ENCODE results near the gene AMBP. TPM values are rescaled to one million over a fixed set of nuclear protein-coding genes. Genes with fewer than 3 reads are reported as not detected.
A peak's percentile ranks its signal among the peaks of the same experiment; 100 is the strongest.
"Not testable (repeated sequence)": the region's sequence is repeated elsewhere in the genome, so short reads cannot be mapped to it uniquely, and the experiment has no call there.

Gene AMBP
- total RNA-seq, 2 donors from 2014 or later, result not detected

GRCh38 chr9:114086009-114086408 lies 7.9 kb upstream of the AMBP start:
- no peak for DNase-seq (ENCODE audit: low spot score)
- Histone ChIP-seq H3K4me1 (no peaks in the 10 kb centered on the region), H3K9me3 (no peaks in the 10 kb centered on the region), H3K36me3 (no peaks in the 10 kb centered on the region), H3K4me3 (no peak overlapping the region), H3K27ac (no peak overlapping the region), H3K27me3 (no peaks in the 10 kb centered on the region)
- no peak for TF ChIP-seq CTCF (IDR thresholded peaks at IDR 0.05)

- TF ChIP-seq CTCF (IDR thresholded peaks at IDR 0.05), result no peak
- no peaks in the 10 kb centered on the region for H3K9me3 ChIP-seq
- H3K4me1 ChIP-seq, result no peaks in the 10 kb centered on the region
- no peak overlapping the region for H3K27ac ChIP-seq
- H3K4me3 ChIP-seq, result no peak overlapping the region
- H3K27me3 ChIP-seq, result no peaks in the 10 kb centered on the region
- no peaks in the 10 kb centered on the region for H3K36me3 ChIP-seq
- no peak for DNase-seq (ENCODE audit: low spot score)
Measured at GRCh38 chr9:114085387-114085789, 7.3 kb upstream of the AMBP start.

- Histone ChIP-seq H3K4me3 (no peak overlapping the region), H3K9me3 (no peaks in the 10 kb centered on the region), H3K27ac (no peak overlapping the region), H3K4me1 (no peaks in the 10 kb centered on the region), H3K36me3 (no peaks in the 10 kb centered on the region), H3K27me3 (no peaks in the 10 kb centered on the region)
- DNase-seq (ENCODE audit: low spot score), result no peak
- no peak for TF ChIP-seq CTCF (IDR thresholded peaks at IDR 0.05)
Measured at GRCh38 chr9:114084282-114085073, 6.4 kb upstream of the AMBP start.

- TF ChIP-seq CTCF (IDR thresholded peaks at IDR 0.05), result no peak
- no peaks in the 10 kb centered on the region for H3K27me3 ChIP-seq
- H3K4me3 ChIP-seq, result no peak overlapping the region
- DNase-seq (ENCODE audit: low spot score), result no peak
- no peaks in the 10 kb centered on the region for H3K4me1 ChIP-seq
- no peak overlapping the region for H3K27ac ChIP-seq
- H3K36me3 ChIP-seq, result no peaks in the 10 kb centered on the region
- H3K9me3 ChIP-seq, result no peaks in the 10 kb centered on the region
Measured at GRCh38 chr9:114083666-114084065, 5.6 kb upstream of the AMBP start.

GRCh38 chr9:114082763-114083412 lies 4.8 kb upstream of the AMBP start:
- DNase-seq (ENCODE audit: low spot score), result not testable (repeated sequence)

More at GRCh38 chr9:114082763-114083412, 4.8 kb upstream of the AMBP start:
- not testable (repeated sequence) for H3K9me3 ChIP-seq, H3K27me3 ChIP-seq, H3K27ac ChIP-seq, H3K4me3 ChIP-seq, H3K36me3 ChIP-seq, H3K4me1 ChIP-seq
- TF ChIP-seq CTCF (IDR thresholded peaks at IDR 0.05), result peak in 1 of 2 donors; percentile 39

All from right atrium auricular region (tissue), 2 donors.